AG08396 (cell line): ENCODE results near the gene MTFR1L.

Experiments used
- DNase-seq: peaks from one replicate; pipeline ENCODE4 v3.0.0; 2012; ENCODE audit warnings: low spot score, mixed read lengths

The MTFR1L gene

DNA sequence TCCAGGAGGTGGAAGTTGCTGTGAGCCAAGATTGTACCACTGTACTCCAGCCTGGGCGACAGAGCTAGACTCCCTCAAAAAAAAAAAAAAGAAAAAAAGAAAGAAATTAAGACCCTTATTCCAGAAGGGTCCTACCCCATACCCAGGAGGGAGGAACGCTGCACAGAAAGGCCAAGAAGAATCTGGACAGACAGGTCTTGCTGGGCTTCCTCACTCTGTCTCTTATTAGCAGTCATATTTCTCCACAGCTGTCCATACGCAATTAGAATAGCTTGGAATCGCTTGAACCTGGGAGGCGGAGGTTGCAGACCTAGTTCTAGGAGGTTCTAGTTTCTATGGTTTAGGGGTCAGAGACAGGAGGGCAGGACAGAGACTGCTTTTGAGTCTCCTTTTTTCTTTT is 58.9 kb downstream of the MTFR1L start:
- no peak for DNase-seq

- DNase-seq: no peak
These were observed 59.9 kb downstream of the MTFR1L start for GRCh38 chr1:25879675-25880074.

DNA sequence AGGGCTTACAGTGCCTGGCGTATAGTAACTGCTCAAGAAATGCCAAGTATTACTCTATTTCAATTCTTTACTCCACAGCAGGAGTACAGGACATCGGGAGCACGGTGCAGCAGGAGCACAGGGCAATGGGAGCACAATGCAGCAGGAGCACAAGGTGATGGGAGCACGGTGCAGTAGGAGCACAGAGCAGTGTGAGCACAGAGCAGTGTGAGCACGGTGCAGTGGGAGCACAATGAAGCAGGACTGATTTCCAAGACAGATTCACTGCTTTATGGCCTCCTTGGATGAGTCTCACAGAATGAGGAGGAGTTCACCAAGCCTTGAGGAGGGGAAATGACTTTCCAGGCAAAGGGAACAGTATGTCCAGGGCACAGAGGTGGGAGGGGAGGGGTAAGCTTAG is 60.8 kb downstream of the MTFR1L start:
- no peak for DNase-seq

DNA sequence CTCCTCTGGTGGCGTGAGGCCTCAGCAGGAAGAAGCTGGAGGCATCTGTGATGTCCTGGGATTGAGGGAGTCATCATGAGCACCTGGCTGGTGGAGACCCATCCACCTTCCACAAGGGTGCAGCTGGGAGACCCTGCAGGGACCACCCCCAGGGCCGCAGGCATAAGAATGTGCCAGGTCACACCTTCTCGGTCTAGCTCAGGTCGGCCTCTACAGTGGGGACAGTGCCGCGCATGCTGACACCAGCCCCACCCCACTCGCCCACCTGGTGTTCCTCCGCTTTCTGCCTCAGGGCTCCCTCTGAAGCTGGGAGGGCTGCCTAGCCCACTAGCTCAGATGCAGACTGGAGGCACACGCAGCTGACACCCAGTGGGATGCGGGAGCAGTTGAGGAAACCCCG is 61.5 kb downstream of the MTFR1L start:
- DNase-seq: no peak
